BJ (cell line): ENCODE results near the gene HECW1. TPM values are rescaled to one million over a fixed set of nuclear protein-coding genes. Genes with fewer than 3 reads are reported as not detected.

Experiments used
- CTCF ChIA-PET: fragments of 350-600 bp; formaldehyde crosslinking; extraction: SDS; loops from one replicate; lab custom pipeline; 2021; ENCODE audit warnings: antibody characterized with exemption, inconsistent platforms; lab: Yijun Ruan, JAX
- POLR2A ChIA-PET: fragments of 300-600 bp; sonication (Branson Sonifier 250); formaldehyde crosslinking; extraction: SDS; loops from one replicate; lab custom pipeline; 2021; ENCODE audit warnings: antibody characterized with exemption; lab: Charles Lee
- DNase-seq: peaks from one replicate; pipeline ENCODE4 v3.0.0-alpha.2; 2011; ENCODE audit warnings: low read depth
- H3K27me3 ChIP-seq: 2 replicates; pipeline ENCODE4 v1.6.0; 2011; ENCODE audit warnings: low read length; ENCODE audit not compliant: control insufficient read depth, insufficient read depth
- H3K36me3 ChIP-seq: 2 replicates; pipeline ENCODE4 v1.5.1; 2011; ENCODE audit warnings: low read length; ENCODE audit not compliant: control insufficient read depth, insufficient read depth
- H3K4me3 ChIP-seq: 2 replicates; pipeline ENCODE4 v1.5.1; 2011; ENCODE audit warnings: low read depth, mild to moderate bottlenecking, control low read depth, low read length
- CTCF ChIP-seq: IDR thresholded peaks from 2 replicates; pipeline ENCODE4 v1.5.1; 2011; ENCODE audit warnings: low read depth, mild to moderate bottlenecking, control low read depth, inconsistent platforms, low read length, moderate library complexity; ENCODE audit not compliant: insufficient read depth
- polyA plus RNA-seq: library from polyadenylated mRNA; depleted of rRNA; stranded (reverse); fragments of >200 nt; gene quantifications from 2 replicates; pipeline ENCODE4 v1.2.3, GENCODE V29; 2011

The HECW1 gene
- polyA plus RNA-seq, 1 experiment: 2.9 TPM

DNA sequence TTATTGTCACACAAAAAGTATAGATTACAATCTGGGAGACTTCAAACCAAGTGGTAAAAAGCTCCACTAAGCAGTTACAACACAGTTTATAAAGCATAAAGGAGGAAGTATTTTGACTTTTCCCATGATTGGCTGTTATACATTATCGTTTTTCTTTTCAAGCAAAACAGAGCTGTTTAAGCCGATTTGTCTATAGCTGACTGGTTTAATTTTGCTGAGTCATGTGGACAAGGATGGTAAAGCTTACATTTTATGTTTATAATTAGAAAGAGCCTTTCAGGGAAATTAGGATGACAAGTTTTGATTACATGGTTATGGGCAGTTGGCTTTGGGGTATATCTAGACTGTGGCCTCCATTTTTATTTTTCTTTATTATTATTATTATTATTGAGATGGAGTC, 318.0 kb downstream of the HECW1 start:
- Histone ChIP-seq H3K4me3 (no peak overlapping the region), H3K27me3 (no peaks in the 10 kb centered on the region), H3K36me3 (no peaks in the 10 kb centered on the region)
- CTCF ChIA-PET: interaction anchor here (1.4 to 4.2 kb wide), 2 partner anchors 9 to 10 kb away, joined by 4 to 21 read pairs; no protein-coding TSS in a partner anchor
- no peak for DNase-seq
- TF ChIP-seq CTCF: no peak
- POLR2A ChIA-PET: interaction anchor here (0.6 kb wide), 1 partner anchor 328 kb away, joined by 7 read pairs; the partner anchor contains the start of gene BLVRA

DNA sequence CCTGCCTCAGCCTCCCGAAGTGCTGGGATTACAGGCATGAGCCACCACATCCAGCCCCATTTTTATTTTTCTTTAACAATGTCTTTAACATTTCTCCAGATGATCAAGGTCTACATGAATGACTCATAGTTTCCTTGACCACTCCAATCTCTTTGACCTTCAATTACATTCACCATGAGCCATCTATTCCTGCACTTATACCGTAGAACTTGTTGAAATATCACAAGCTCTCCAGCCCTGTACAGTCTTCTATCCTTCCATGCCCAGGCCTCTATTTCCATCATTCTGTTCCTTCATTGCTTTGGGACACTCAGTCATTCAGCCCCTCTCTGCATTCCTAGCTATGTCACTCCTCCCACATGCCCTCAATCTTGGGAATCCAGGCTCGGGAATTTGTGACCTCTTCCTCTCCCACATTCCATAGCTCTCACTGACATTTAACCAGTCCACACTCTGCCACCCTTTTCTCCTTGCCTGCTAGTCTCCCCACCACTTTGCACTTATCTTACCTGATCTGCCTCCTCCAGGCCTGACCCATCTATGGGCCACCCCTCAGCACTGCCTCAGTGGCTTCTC, 318.7 kb downstream of the HECW1 start:
- TF ChIP-seq CTCF: no peak
- H3K27me3 ChIP-seq: no peaks in the 10 kb centered on the region
- CTCF ChIA-PET: interaction anchor here (1.2 to 4.2 kb wide), 2 partner anchors 8 to 9 kb away, joined by 3 to 21 read pairs; no protein-coding TSS in a partner anchor
- no peaks in the 10 kb centered on the region for H3K36me3 ChIP-seq
- no peak for DNase-seq
- POLR2A ChIA-PET: no interaction called here
- H3K4me3 ChIP-seq: no peak overlapping the region

- Histone ChIP-seq H3K36me3 (no peaks in the 10 kb centered on the region), H3K4me3 (no peak overlapping the region), H3K27me3 (no peaks in the 10 kb centered on the region)
- no peak for TF ChIP-seq CTCF
- ChIA-PET POLR2A (no interaction called here), CTCF (interaction anchor here (0.6 to 1.6 kb wide), 2 partner anchors 23 to 590 kb away, joined by 3 to 5 read pairs; no protein-coding TSS in a partner anchor)
- DNase-seq: no peak
These were observed 321.2 kb downstream of the HECW1 start for GRCh38 chr7:43433639-43434038.

GRCh38 chr7:43437001-43437400, 324.6 kb downstream of the HECW1 start:
- no peaks in the 10 kb centered on the region for H3K27me3 ChIP-seq
- no peak for DNase-seq
- H3K36me3 ChIP-seq: no peaks in the 10 kb centered on the region
- H3K4me3 ChIP-seq: no peak overlapping the region
- ChIA-PET POLR2A (no interaction called here), CTCF (interaction anchor here (1.2 kb wide), 1 partner anchor 9 kb away, joined by 3 read pairs; no protein-coding TSS in a partner anchor)
- TF ChIP-seq CTCF: no peak

DNA sequence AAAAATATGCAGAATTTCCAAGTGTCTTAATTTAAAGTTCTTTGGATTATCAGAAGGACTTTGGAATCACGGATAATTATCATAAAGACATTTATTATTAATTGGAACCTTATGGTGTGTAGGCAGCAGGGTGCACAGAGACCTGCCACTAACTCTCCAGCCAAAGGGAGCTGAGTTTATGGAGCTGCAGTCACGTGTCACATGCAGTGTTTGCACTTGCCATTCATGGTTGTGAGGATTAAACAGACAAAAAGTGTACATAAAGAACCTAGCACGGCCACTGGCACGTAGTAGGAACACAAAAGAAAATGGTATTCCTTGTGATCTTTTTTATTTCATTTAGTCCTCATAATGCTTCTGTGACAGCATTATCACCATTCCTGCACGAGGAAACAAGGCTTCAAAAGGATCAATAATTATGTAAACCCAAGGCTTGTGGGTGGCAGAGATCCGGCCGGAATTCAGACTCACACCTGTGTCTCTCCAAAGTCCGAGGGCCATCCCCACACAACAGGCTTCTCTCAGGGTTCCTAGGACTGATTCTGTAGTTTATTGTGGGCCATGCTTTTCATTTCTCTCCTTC, 326.5 kb downstream of the HECW1 start:
- no peak overlapping the region for H3K4me3 ChIP-seq
- H3K36me3 ChIP-seq: no peaks in the 10 kb centered on the region
- TF ChIP-seq CTCF: no peak
- ChIA-PET CTCF (interaction anchor here (0.7 to 3.6 kb wide), 13 partner anchors 9 to 493 kb away, joined by 3 to 22 read pairs (median 3); no protein-coding TSS in a partner anchor), POLR2A (no interaction called here)
- no peaks in the 10 kb centered on the region for H3K27me3 ChIP-seq
- no peak for DNase-seq
